MM.1S (cell line): ENCODE results near the gene CHGA.

Source experiments
- CTCF ChIP-seq: fragments of 300-600 bp; sonication (generic); IDR thresholded peaks from 2 replicates; pipeline ENCODE4 v1.5.1; 2016; ENCODE audit warnings: antibody characterized with exemption, low read length, mixed read lengths
- EZH2 ChIP-seq: fragments of 300-600 bp; sonication (generic); optimal IDR thresholded peaks from 2 replicates; pipeline ENCODE3; 2017; ENCODE audit warnings: low read depth, mild to moderate bottlenecking, antibody characterized with exemption, low read length, mixed read lengths
- EZH2phosphoT487 ChIP-seq: fragments of 300-600 bp; sonication (generic); IDR thresholded peaks from 2 replicates; pipeline ENCODE4 v1.6.1; 2018; ENCODE audit warnings: antibody characterized with exemption, low read length

- TF ChIP-seq CTCF: no peak
- TF ChIP-seq EZH2: no peak
- TF ChIP-seq EZH2phosphoT487: no peak
These were observed 35.6 kb downstream of the CHGA start for GRCh38 chr14:92958373-92959188.
